ENCODE measurements around the gene SCG2.
"Not testable (repeated sequence)": the region's sequence is repeated elsewhere in the genome, so short reads cannot be mapped to it uniquely, and the experiment has no call there.

The SCG2 gene

GRCh38 chr2:223612501-223612900, 10.3 kb upstream of the SCG2 start:
- DNase-seq = no peak

- DNase-seq = no peak
Observed at GRCh38 chr2:223611061-223611460, 8.9 kb upstream of the SCG2 start.

- no peak for DNase-seq
Observed at GRCh38 chr2:223607476-223607875, 5.3 kb upstream of the SCG2 start.

GRCh38 chr2:223606946-223607345, 4.8 kb upstream of the SCG2 start:
- no peak for DNase-seq

- no peak for DNase-seq
Observed at GRCh38 chr2:223604231-223604630, 2.1 kb upstream of the SCG2 start.

- no peak for DNase-seq
Observed at GRCh38 chr2:223602972-223603371, 811 bp upstream of the SCG2 start.

- no peak for DNase-seq
Observed at GRCh38 chr2:223601018-223601417, 1.1 kb downstream of the SCG2 start.

GRCh38 chr2:223599640-223600380, 2.4 kb downstream of the SCG2 start:
- no peak for DNase-seq

- DNase-seq = no peak
Observed at GRCh38 chr2:223598994-223599639, 3.0 kb downstream of the SCG2 start.

GRCh38 chr2:223597076-223597475, 5.1 kb downstream of the SCG2 start:
- DNase-seq = no peak

GRCh38 chr2:223596208-223596607, 6.0 kb downstream of the SCG2 start:
- DNase-seq = no peak

GRCh38 chr2:223594831-223595230, 7.3 kb downstream of the SCG2 start:
- no peak for DNase-seq

GRCh38 chr2:223594259-223594658, 7.9 kb downstream of the SCG2 start:
- DNase-seq = no peak

- DNase-seq = not testable (repeated sequence)
Observed at GRCh38 chr2:223592689-223593088, 9.5 kb downstream of the SCG2 start.

GRCh38 chr2:223591596-223591995, 10.6 kb downstream of the SCG2 start:
- DNase-seq = no peak

GRCh38 chr2:223590964-223591363, 11.2 kb downstream of the SCG2 start:
- no peak for DNase-seq

GRCh38 chr2:223589901-223590300, 12.3 kb downstream of the SCG2 start:
- DNase-seq = no peak

GRCh38 chr2:223588251-223588650, 13.9 kb downstream of the SCG2 start:
- DNase-seq = no peak

- no peak for DNase-seq
Observed at GRCh38 chr2:223587301-223587700, 14.9 kb downstream of the SCG2 start.

GRCh38 chr2:223586261-223586660, 15.9 kb downstream of the SCG2 start:
- DNase-seq = no peak

GRCh38 chr2:223585666-223586065, 16.5 kb downstream of the SCG2 start:
- DNase-seq = no peak

GRCh38 chr2:223582001-223582400, 20.2 kb downstream of the SCG2 start:
- DNase-seq = no peak

GRCh38 chr2:223580951-223581350, 21.2 kb downstream of the SCG2 start:
- peak; percentile 46 for DNase-seq

- no peak for DNase-seq
Observed at GRCh38 chr2:223578846-223579245, 23.3 kb downstream of the SCG2 start.

- no peak for DNase-seq
Observed at GRCh38 chr2:223576873-223577272, 25.3 kb downstream of the SCG2 start.
